SK-MEL-5 (cell line): ENCODE results near the gene NPHS1. TPM values are rescaled to one million over a fixed set of nuclear protein-coding genes. Genes with fewer than 3 reads are reported as not detected.
"Not testable (repeated sequence)": the region's sequence is repeated elsewhere in the genome, so short reads cannot be mapped to it uniquely, and the experiment has no call there.

Source experiments
- DNase-seq: peaks from one replicate; pipeline ENCODE4 v3.0.0-alpha.2; 2016; ENCODE audit warnings: low read depth, low spot score
- in situ Hi-C: cut with HindIII; loops from 2 replicates; pipeline ENCODE4 v1.10.0; 2016; ENCODE audit warnings: low sequenced_read_pairs, high pct_unique_total_duplicates, low pct_unique_long_range_greater_than_20kb
- polyA plus RNA-seq, 2 experiments: library from polyadenylated mRNA; depleted of rRNA; stranded (reverse); fragments of >200 nt; gene quantifications; 2 replicates each; pipeline ENCODE4 v1.2.3, GENCODE V29; 2015
- total RNA-seq: library from RNA; depleted of rRNA; stranded (reverse); fragments of >200 nt; shearing (Covaris generic); gene quantifications from 2 replicates; pipeline ENCODE4 v1.2.3, GENCODE V29; 2014; rRNA removed

Gene NPHS1, protein sequence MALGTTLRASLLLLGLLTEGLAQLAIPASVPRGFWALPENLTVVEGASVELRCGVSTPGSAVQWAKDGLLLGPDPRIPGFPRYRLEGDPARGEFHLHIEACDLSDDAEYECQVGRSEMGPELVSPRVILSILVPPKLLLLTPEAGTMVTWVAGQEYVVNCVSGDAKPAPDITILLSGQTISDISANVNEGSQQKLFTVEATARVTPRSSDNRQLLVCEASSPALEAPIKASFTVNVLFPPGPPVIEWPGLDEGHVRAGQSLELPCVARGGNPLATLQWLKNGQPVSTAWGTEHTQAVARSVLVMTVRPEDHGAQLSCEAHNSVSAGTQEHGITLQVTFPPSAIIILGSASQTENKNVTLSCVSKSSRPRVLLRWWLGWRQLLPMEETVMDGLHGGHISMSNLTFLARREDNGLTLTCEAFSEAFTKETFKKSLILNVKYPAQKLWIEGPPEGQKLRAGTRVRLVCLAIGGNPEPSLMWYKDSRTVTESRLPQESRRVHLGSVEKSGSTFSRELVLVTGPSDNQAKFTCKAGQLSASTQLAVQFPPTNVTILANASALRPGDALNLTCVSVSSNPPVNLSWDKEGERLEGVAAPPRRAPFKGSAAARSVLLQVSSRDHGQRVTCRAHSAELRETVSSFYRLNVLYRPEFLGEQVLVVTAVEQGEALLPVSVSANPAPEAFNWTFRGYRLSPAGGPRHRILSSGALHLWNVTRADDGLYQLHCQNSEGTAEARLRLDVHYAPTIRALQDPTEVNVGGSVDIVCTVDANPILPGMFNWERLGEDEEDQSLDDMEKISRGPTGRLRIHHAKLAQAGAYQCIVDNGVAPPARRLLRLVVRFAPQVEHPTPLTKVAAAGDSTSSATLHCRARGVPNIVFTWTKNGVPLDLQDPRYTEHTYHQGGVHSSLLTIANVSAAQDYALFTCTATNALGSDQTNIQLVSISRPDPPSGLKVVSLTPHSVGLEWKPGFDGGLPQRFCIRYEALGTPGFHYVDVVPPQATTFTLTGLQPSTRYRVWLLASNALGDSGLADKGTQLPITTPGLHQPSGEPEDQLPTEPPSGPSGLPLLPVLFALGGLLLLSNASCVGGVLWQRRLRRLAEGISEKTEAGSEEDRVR (N-terminal part only)
- total RNA-seq: not detected in 2 replicates
- 0.07 TPM in 1 of 2 replicates, not detected in the other for polyA plus RNA-seq (2015; cell fraction: cytosol; rRNA removed)
- 0.14 TPM in 1 of 2 replicates, not detected in the other for polyA plus RNA-seq (2015; cell fraction: nucleus; rRNA removed)

DNA sequence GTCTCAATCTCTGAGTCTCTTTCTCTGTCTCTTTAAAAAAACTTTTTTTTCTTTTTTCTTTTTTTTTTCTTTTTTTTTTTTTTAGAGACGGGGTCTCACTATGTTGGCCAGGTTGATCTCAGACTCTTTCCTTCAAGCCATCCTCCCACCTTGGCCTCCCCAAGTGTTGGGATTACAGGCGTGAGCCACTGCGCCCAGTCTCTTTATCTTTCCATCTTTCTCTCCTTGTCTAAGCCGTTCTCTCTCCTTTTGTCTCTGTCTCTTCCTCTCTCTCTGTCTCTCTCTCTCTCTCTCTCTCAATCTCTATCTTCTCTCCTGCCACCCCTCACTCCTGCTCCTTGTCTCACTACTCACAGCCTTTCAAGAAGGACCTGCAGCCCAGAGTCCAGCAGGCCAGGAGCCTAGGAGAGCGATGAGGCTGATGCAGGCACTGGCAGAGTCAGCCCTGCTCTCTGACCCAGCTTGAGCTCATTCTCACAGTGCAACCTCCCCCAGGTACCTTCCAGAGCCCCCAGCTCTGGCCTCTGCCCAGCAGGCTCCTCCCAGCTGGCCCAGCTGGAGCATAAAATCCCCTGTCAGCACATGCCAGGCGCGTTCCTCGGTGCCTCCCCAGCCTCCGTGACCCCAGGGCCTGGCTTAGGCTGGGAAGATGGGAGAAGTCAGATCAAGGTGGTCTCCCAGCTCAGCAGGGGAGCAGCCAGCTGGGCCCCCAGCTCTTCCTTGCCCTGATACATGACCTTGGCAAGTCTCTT lies at the start of gene NPHS1:
Gene NPHS1 (minus strand): TSS at position 476 of the 752 bp plus-strand sequence. CDS start 667 bp downstream, outside the sequence.
- in situ Hi-C loops: no loop called here

DNA sequence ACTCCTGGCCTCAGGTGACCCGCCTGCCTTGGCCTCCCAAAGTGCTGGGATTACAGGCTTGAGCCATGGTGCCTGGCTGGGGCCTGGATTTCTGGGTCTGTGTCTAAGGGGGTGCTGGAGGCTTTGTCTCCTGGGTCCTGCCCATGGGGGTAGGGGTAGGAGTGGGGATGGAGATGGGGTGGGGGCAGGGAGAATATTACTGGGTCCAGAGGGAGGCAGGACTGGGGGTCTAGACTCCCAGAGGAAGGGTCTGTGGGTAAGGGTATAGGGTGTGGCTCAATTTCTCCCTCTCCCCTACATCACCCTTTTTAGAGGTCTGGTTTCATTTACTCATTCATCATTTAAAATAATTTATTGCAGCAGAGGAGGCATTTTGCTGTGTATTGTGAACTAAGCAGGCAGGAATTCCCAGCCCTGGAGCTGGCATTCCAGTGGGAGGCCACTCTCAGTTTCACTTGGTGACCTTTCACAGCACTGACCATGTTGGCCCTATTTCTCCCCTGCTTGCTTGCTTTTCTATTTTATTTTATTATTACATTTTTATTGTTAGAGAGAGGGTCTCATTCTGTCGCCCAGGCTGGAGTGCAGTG lies 48.8 kb upstream of the NPHS1 start:
- no peak for DNase-seq
- in situ Hi-C loops: no loop called here

More for the DNA sequence above, at the start of gene NPHS1:
- DNase-seq: no peak

DNA sequence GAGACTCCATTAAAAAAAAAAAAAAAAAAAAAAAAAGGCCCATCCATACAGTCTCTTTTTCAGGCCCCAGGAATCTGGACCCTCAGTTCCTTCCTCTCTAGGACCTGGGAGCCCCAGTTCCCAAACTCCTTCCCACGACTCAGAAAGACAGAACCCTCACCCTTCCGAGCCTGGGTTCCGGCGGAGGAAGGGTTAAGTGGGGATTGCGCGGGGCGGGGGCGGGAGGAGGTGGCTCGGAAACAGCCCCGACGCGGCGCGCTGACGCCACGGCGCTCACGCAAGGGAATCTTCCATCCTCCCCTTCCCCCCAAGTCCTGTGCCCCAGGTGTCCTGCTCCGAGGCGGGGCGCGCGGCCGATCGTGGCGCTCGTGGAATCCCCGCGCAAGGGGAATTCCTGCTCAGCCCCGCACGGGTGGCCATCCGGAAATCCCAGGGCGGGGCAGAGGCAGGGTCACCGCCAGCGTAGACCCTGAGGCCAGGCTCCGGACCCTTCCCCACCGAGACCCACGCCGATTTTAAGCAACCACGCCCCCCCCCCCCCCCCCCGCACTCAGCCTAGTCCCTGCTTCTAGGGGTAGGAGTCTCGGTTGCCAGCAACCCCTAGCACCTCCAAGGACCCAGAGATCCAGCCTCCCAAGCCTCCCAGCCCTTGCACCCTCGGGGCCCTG lies 47.4 kb upstream of the NPHS1 start:
- DNase-seq: peak; percentile 76
- in situ Hi-C loops: no loop called here

GRCh38 chr19:35898499-35898809 lies 46.1 kb upstream of the NPHS1 start:
- no peak for DNase-seq
- in situ Hi-C loops: no loop called here

DNA sequence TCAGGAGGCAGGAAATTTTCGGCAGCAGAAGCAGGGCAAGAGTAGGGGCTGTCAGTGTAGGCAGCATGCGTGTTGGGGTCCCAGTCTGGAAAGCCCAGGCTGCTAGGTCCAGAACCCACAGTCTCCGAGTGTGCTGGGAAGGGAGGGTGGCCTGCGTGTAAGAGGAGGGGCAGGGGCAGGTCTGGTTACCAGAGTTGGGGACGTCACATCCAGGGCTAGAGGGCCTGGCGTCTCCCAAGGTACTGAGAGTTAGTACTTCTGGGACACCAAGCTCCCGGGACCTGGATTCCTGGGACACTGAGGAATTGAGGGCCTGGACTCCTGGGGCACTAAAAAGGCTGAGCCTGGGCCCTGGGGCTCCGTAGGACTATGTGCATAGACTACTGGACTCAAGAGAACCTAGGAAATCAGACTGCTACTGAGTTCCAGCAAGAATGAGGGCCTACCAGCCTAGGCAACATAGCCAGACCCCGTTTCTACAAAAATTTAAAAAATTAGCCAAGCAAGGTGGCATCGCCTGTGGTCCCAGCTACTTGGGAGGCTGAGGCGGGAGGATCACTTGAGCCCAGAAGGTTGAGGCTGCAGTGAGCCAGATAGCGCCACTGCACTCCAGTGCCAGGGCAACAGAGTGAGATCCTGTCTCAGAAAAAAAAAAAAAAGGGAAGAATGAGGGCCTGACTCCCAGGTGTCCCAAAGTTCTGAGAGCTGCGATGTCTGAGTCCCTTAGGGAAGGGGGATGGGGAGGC lies 45.6 kb upstream of the NPHS1 start:
- in situ Hi-C loops: no loop called here
- no peak for DNase-seq

DNA sequence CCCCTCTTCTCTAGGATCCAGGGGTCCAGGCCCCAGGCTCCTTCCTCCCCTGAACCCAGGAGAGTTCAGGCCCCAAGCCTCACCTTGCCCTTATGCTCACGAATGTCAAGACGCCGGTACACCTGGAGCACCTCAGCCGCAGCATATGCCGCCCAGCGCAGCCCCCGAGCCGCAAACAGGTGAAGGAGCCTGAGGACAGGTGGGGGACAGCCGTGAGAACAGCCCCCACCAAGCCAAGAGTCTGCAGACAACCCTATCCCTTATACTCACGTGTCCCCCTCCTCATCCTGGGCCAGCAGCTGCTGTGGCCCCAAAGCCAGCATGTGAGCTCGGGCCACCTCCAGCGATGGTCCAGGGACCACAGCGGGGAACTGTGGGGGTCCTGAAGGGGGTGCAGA lies 44.3 kb upstream of the NPHS1 start:
- in situ Hi-C loops: no loop called here
- no peak for DNase-seq

GRCh38 chr19:35895911-35896642 lies 43.8 kb upstream of the NPHS1 start:
- no peak for DNase-seq
- in situ Hi-C loops: no loop called here

DNA sequence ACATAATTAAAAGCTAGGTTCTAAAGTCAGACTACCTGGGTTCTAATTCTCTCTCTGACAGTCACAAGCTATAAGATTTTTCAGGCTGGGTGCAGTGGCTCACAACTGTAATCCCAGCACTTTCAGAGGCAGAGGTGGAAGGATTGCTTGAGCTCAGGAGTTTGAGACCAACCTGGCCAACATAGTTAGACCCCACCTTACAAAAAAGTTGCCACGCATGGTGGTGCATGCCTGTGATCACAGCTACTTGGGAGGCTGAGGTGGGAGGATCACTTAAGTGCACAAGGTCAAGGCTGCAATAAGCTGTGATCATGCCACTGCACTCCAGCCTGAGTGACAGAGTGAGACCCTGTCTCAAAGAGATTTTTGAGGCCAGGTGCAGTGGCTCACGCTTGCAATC lies 42.0 kb upstream of the NPHS1 start:
- in situ Hi-C loops: no loop called here

DNA sequence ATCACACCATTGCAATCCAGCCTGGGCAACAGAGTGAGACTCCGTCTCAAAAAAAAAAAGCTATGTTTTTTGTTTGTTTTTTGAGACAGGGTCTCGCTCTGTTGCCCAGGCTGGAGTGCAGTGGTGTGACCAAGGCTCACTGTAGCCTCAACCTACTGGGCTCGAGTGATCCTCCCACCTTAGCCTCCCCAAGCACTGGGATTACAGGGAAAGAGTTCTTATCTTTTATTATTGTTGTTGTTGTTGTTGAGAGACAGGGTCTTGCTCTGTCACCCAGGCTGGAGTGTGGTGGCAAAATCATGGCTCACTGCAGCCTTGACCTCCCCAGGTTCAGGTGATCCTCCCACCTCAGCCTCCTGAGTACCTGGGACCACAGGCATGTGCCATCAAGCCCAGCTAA lies 39.5 kb upstream of the NPHS1 start:
- DNase-seq, in situ Hi-C loops: not testable (repeated sequence)

More for the DNA sequence above, 42.0 kb upstream of the NPHS1 start:
- DNase-seq: no peak

DNA sequence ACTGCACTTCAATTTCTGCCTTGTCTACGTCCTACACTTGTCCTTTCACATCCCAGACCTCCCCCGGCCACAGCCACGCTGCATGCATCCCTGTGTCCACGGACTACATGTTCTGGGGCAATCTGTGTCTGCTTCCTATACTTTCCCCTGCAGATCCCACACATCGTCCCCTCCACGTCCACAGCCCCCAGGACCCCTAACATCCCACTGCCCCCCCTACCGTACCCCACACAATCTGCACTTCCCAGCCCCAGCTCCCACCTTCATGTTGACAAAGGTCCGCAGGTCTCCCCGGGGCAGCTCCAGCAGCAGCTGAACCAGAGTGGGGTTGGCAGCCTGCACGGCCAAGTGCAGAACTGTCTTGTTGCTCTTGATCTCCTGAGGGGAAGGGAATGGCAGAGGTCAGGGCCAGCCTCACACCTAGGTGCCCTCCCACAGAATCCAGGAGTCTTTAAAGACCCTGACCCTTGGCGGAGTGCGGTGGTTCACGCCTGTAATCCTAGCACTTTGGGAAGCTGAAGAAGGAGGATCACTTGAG lies 37.9 kb upstream of the NPHS1 start:
- no peak for DNase-seq
- in situ Hi-C loops: no loop called here

GRCh38 chr19:35889370-35890112 lies 37.2 kb upstream of the NPHS1 start:
- in situ Hi-C loops: no loop called here
- DNase-seq: no peak

DNA sequence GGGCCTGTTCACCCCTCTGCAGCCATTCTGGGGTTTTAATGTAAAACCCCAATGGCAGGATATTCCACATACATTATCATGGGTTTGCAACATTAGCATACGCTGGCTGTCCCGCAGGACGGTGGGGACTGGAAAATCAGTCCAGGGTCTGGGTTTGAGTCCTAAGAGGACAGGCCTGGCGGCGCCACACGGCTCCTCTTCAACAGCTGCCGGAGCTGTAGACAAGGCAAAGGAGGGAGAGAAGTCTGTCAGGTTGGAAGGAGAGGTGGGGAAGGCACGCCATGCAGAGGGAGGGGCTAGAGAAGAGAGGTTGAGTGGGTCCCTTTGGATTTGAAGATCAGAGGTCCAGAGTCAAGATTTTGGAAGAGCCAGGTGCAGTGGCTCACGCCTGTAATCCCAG lies 36.1 kb upstream of the NPHS1 start:
- in situ Hi-C loops: no loop called here
- no peak for DNase-seq

DNA sequence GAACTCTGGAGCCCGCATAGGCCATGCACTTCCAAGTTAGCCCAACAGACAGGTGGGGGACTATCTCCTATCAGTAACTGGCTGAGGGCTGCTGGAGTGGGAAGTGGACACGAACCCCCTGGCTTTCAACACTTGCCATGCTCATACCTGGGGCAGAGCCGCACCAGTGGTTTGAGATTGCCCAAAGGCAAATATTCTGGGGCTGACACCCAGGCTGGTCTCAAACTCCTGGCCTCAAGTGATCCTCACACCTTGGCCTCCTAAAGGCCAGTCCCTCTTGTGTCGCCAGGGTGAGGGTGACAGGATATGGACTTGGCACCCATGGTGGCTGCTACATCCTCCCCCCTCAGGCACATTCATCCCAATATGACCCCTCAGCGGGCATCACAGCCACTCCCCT lies 34.9 kb upstream of the NPHS1 start:
- in situ Hi-C loops: no loop called here
- no peak for DNase-seq

GRCh38 chr19:35885904-35886303 lies 33.6 kb upstream of the NPHS1 start:
- in situ Hi-C loops: no loop called here
- DNase-seq: no peak
